GM10248 (cell line): ENCODE measurements around the gene COL7A1.

ENCODE experiments used
- CTCF ChIA-PET: fragments of 300-600 bp; sonication (Branson Sonifier 250); formaldehyde crosslinking; extraction: SDS; loops from one replicate; lab custom pipeline; 2021; ENCODE audit warnings: antibody characterized with exemption; lab: Yijun Ruan, JAX
- POLR2A ChIA-PET: fragments of 350-650 bp; sonication (Branson Sonifier 250); formaldehyde crosslinking; extraction: SDS; loops from one replicate; lab custom pipeline; 2020; ENCODE audit warnings: antibody characterized with exemption; lab: Yijun Ruan, JAX
- DNase-seq: peaks from one replicate; pipeline ENCODE4 v3.0.0; 2012; ENCODE audit errors: extremely low spot score
- CTCF ChIP-seq: IDR thresholded peaks from 2 replicates; pipeline ENCODE4 v1.5.1; 2012; ENCODE audit warnings: mild to moderate bottlenecking, low read depth; ENCODE audit errors: extremely low read depth, missing control alignments, control extremely low read depth

Gene COL7A1

GRCh38 chr3:48609088-48610005 is 14.2 kb upstream of the COL7A1 start, which contains the start of gene UQCRC1:
Gene UQCRC1, minus strand, starts transcription at chr3:48609646. Its CDS starts 26 bp downstream, at chr3:48609620.
- peak; percentile 99 for DNase-seq
- TF ChIP-seq CTCF = peak; percentile 68
- ChIA-PET POLR2A (no interaction called here), CTCF (interaction anchor here (0.7 to 2.9 kb wide), 4 partner anchors 12 to 408 kb away, joined by 3 to 12 read pairs (median 3); partner anchors contain the start of gene SLC26A6)

GRCh38 chr3:48607519-48607918 is 12.4 kb upstream of the COL7A1 start:
- CTCF ChIA-PET = interaction anchor here (1.3 kb wide), 1 partner anchor 15 kb away, joined by 3 read pairs; no protein-coding TSS in a partner anchor
- no peak for TF ChIP-seq CTCF
- POLR2A ChIA-PET = no interaction called here
- no peak for DNase-seq

GRCh38 chr3:48601622-48601994 is 6.5 kb upstream of the COL7A1 start:
- ChIA-PET CTCF (interaction anchor here (1.3 to 2.4 kb wide), 3 partner anchors 43 to 165 kb away, joined by 4 to 8 read pairs (median 6); no protein-coding TSS in a partner anchor), POLR2A (interaction anchor here (0.5 kb wide), 1 partner anchor 11 kb away, joined by 3 read pairs; no protein-coding TSS in a partner anchor)
- DNase-seq = no peak
- no peak for TF ChIP-seq CTCF

GRCh38 chr3:48600711-48601621 is 5.8 kb upstream of the COL7A1 start:
- DNase-seq = no peak
- ChIA-PET CTCF (interaction anchor here (1.3 to 2.4 kb wide), 3 partner anchors 43 to 165 kb away, joined by 4 to 8 read pairs (median 6); no protein-coding TSS in a partner anchor), POLR2A (no interaction called here)
- TF ChIP-seq CTCF = no peak

- ChIA-PET POLR2A (interaction anchor here (0.6 kb wide), 1 partner anchor 1488 kb away, joined by 4 read pairs; no protein-coding TSS in a partner anchor), CTCF (no interaction called here)
- DNase-seq = no peak
Measured at GRCh38 chr3:48599509-48600285, 4.6 kb upstream of the COL7A1 start.

More at GRCh38 chr3:48599509-48600285, 4.6 kb upstream of the COL7A1 start:
- no peak for TF ChIP-seq CTCF
